GM18951 (cell line): Measurements from ENCODE around the gene AADACL4.
"Not testable (repeated sequence)": the region's sequence is repeated elsewhere in the genome, so short reads cannot be mapped to it uniquely, and the experiment has no call there.

ENCODE experiments used
- POLR2A ChIP-seq: IDR thresholded peaks from 4 replicates; pipeline ENCODE4 v1.6.1; 2011; ENCODE audit warnings: mild to moderate bottlenecking; ENCODE audit not compliant: insufficient read length, insufficient read depth; ENCODE audit errors: extremely low read depth
- in situ Hi-C: fragments of 300-500 bp; cut with MboI; formaldehyde crosslinking; loops from one replicate; pipeline ENCODE4 v1.12.0; 2022; ENCODE audit warnings: low sequenced_read_pairs, mixed read lengths, inconsistent platforms; ENCODE audit not compliant: unreplicated experiment

Gene AADACL4

DNA sequence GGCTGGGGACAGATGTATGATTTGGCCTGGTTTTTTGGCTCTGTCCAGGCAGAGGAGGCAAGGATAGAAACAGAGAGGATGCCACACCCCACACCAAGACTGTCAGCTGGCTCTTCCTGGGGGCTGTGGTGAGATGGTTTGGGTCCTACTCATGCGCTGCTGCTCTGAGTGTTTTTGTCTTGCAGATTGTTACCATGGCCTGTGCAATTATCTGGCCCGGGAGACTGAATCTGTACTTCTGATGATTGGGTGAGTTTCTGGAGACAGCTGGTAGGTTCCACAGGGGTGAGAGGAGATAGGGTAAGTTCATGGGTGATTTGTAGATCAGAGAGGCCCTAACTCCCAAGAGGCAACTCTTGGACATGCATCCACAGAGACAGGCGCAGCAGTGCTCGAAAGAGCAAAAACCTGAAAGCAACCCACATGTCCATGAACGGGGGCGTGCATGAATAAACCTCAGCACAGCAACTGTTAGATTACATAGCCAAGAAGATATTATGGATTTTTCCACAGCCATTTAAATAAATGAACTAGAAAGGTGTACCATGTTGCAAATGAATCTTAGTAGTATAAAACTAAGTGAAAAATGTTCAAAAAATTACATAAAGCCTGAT is 17.8 kb downstream of the AADACL4 start:
- in situ Hi-C loops, result no loop called here
- no peak for TF ChIP-seq POLR2A

- no peak for TF ChIP-seq POLR2A
- in situ Hi-C loops, result no loop called here
These were observed 18.7 kb downstream of the AADACL4 start for GRCh38 chr1:12662556-12662955.

- in situ Hi-C loops, result no loop called here
- no peak for TF ChIP-seq POLR2A
These were observed 21.6 kb downstream of the AADACL4 start for GRCh38 chr1:12665511-12665910.

GRCh38 chr1:12666141-12666735 is 22.4 kb downstream of the AADACL4 start:
- TF ChIP-seq POLR2A, result no peak
- in situ Hi-C loops, result no loop called here

- in situ Hi-C loops, result no loop called here
These were observed 25.7 kb downstream of the AADACL4 start for GRCh38 chr1:12669529-12670068.

DNA sequence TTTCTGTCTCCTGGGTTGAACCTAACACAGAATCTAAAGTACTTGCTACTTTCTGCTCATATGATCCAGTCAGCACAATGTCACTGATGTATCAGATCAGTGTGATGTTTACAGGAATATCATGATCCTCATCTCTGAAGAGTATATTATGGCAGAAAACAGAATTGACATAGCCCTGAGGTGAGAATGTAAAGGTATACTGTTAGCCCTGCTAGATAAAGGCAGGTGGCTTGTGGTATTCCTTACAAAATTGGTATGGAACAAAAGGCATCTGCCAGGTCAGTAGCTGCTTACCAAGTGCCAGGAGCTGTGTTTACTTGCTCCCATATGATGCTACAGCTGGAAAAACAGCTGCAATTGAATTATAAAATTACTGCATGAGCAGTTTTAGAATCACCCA is 30.5 kb downstream of the AADACL4 start:
- in situ Hi-C loops, result no loop called here
- TF ChIP-seq POLR2A, result no peak

More at GRCh38 chr1:12669529-12670068, 25.7 kb downstream of the AADACL4 start:
- no peak for TF ChIP-seq POLR2A

- in situ Hi-C loops, result not testable (repeated sequence)
These were observed 32.2 kb downstream of the AADACL4 start for GRCh38 chr1:12676122-12676521.

GRCh38 chr1:12677565-12677964 is 33.7 kb downstream of the AADACL4 start:
- no peak for TF ChIP-seq POLR2A
- in situ Hi-C loops, result no loop called here

DNA sequence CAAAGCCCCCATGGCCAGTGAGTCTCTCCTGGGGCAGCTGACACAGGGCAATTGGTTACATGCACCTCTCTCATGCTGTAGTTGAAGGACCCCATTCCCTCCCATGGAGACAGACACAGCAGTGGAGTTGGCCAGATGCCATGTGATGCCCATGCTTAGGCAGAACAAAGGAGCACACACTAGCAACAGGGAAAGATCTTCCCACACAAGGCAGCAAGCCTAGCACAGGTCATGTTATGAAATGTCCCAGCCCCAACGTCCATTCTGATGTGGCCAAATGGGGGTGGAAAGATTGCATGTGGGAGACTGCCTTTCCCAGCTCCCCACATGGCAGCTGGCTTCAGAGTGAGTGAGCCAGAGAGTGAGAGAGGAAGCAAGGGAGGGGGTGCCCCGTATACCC is 34.5 kb downstream of the AADACL4 start:
- in situ Hi-C loops, result no loop called here
- TF ChIP-seq POLR2A, result no peak

DNA sequence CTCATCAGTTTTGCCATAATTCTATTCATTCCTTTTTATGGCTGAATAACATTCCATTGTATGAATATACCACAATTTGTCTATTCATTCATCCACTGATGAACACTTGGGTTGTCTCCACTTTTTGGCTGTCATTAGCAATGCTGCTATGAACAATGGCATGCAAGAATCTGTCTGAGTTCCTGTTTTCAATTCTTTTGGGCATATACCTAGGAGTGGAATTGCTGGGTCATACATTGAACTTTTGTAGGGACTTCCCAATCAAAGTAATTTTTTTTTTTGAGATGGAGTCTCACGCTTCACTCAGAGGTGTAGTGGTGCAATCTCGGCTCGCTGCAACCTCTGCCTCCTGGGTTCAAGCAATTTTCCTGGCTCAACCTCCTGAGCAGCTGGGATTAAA is 34.9 kb downstream of the AADACL4 start:
- in situ Hi-C loops, result no loop called here
- no peak for TF ChIP-seq POLR2A

- no peak for TF ChIP-seq POLR2A
- in situ Hi-C loops, result no loop called here
These were observed 46.3 kb downstream of the AADACL4 start for GRCh38 chr1:12690156-12690555.

DNA sequence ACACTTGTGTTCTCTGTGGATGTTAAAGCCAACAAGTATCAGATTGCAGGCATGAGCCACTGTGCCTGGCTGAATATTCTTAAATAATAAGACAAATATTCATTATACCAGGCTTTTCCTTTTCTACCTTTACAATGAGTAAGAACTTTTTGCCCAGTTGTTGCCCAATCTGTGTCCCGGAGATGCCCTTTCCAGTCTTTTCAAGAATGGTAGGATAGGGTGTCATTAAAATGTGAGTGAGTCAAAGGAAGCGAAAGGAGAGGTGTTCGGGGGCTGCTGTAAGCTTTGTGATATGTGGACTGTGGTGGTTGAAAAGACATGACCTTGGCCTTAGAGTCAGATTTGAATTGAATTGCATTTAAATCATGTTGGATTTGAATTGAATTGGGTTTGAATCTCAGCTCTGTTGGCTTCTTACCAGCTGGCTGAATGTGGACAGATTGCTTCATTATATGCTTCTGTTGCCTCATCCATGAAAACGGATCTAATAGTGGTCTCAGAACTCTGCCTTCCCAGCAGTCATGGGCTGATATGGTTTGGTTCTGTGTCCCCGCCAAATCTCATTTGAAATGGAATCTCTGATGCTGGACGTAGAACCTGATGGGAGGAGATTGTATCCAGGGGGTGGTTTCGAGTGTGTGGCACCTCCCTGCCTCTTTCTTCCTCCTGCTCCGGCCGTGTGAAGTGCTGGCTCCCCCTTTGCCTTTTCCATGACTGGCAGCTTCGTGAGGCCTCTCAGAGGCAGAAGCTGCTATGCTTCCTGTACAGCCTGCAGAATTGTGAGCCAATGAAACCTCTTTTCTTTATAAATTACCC is 49.3 kb downstream of the AADACL4 start:
- in situ Hi-C loops, result no loop called here
- TF ChIP-seq POLR2A, result no peak

GRCh38 chr1:12696658-12697057 is 52.8 kb downstream of the AADACL4 start:
- in situ Hi-C loops, result no loop called here
- TF ChIP-seq POLR2A, result no peak

GRCh38 chr1:12697397-12697796 is 53.5 kb downstream of the AADACL4 start:
- TF ChIP-seq POLR2A, result no peak

More at GRCh38 chr1:12697397-12697796, 53.5 kb downstream of the AADACL4 start:
- in situ Hi-C loops, result no loop called here
